ENCODE results near the gene NCDN.

The NCDN gene

GRCh38 chr1:35555601-35556477 lies 1.8 kb upstream of the NCDN start:
- peak; percentile 89 for DNase-seq

GRCh38 chr1:35556484-35557117 lies 998 bp upstream of the NCDN start:
- peak; percentile 59 for DNase-seq

- peak; percentile 90 for DNase-seq
Measured at GRCh38 chr1:35557118-35557610, 435 bp upstream of the NCDN start, which contains the start of gene KIAA0319L. Gene KIAA0319L (minus strand): TSS chr1:35557403. CDS start chr1:35554491, 2,912 bp downstream.

- no peak for DNase-seq
Measured at GRCh38 chr1:35558374-35559316, 1.0 kb downstream of the NCDN start.

GRCh38 chr1:35559317-35559944 lies 1.8 kb downstream of the NCDN start:
- no peak for DNase-seq

- no peak for DNase-seq
Measured at GRCh38 chr1:35560256-35561225, 2.9 kb downstream of the NCDN start.

GRCh38 chr1:35561297-35561971 lies 3.8 kb downstream of the NCDN start:
- no peak for DNase-seq

GRCh38 chr1:35561972-35562680 lies 4.5 kb downstream of the NCDN start:
- no peak for DNase-seq

- DNase-seq = no peak
Measured at GRCh38 chr1:35563166-35563565, 5.6 kb downstream of the NCDN start.

GRCh38 chr1:35564037-35564883 lies 6.7 kb downstream of the NCDN start:
- DNase-seq = peak; percentile 33

GRCh38 chr1:35564884-35565741 lies 7.5 kb downstream of the NCDN start:
- DNase-seq = no peak

GRCh38 chr1:35565742-35566133 lies 8.1 kb downstream of the NCDN start:
- DNase-seq = no peak

- no peak for DNase-seq
Measured at GRCh38 chr1:35567947-35568558, 10.5 kb downstream of the NCDN start.

GRCh38 chr1:35568975-35569395 lies 11.4 kb downstream of the NCDN start:
- no peak for DNase-seq

GRCh38 chr1:35569936-35570335 lies 12.3 kb downstream of the NCDN start:
- no peak for DNase-seq

GRCh38 chr1:35570589-35571137 lies 13.1 kb downstream of the NCDN start:
- no peak for DNase-seq

GRCh38 chr1:35571263-35571662 lies 13.7 kb downstream of the NCDN start:
- no peak for DNase-seq
